Mammary epithelial cell (primary cell): Measurements from ENCODE around the gene SNRK.

ENCODE experiments used
- EZH2 ChIP-seq: IDR thresholded peaks from 2 replicates; pipeline ENCODE4 v1.6.1; 2012; ENCODE audit warnings: low read length, inconsistent platforms, borderline replicate concordance
- TF ChIP-seq, protein P1 (sequence below), 2 donors: IDR thresholded peaks in 1 of 2; conservative IDR thresholded peaks in 1 of 2; 2 replicates each; pipeline ENCODE4 v1.5.1; 2011 to 2012; ENCODE audit warnings: inconsistent platforms in 2 of 2, low read length in 2 of 2, mild to moderate bottlenecking in 2 of 2, control low read depth in 1 of 2, low read depth in 1 of 2; ENCODE audit not compliant: insufficient read depth in 1 of 2; ENCODE audit errors: extremely low read depth in 1 of 2

DNA sequence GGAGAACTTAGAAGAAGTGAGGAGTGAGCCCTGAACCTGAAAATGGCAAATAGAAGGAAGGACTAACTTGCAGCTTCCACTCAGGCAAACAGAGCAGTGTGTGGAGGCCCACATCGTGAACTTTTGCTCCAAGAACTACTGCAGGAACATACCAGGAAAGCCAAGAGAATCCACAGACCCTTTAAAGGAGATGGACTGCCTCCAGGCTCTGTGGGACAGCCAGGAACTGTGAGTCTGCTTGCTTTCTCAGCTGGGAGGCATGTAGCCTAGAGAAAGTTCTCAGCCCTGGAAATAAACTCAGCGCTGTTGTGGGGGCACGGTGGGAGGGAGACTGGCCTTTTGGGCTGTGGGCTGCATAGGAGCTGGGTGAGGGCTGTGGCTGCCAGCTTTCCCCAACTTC lies 93.0 kb downstream of the SNRK start:
- TF ChIP-seq, protein P1, sequence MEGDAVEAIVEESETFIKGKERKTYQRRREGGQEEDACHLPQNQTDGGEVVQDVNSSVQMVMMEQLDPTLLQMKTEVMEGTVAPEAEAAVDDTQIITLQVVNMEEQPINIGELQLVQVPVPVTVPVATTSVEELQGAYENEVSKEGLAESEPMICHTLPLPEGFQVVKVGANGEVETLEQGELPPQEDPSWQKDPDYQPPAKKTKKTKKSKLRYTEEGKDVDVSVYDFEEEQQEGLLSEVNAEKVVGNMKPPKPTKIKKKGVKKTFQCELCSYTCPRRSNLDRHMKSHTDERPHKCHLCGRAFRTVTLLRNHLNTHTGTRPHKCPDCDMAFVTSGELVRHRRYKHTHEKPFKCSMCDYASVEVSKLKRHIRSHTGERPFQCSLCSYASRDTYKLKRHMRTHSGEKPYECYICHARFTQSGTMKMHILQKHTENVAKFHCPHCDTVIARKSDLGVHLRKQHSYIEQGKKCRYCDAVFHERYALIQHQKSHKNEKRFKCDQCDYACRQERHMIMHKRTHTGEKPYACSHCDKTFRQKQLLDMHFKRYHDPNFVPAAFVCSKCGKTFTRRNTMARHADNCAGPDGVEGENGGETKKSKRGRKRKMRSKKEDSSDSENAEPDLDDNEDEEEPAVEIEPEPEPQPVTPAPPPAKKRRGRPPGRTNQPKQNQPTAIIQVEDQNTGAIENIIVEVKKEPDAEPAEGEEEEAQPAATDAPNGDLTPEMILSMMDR (conservative IDR thresholded peaks at IDR 0.05 in 1 of 2, IDR thresholded peaks at IDR 0.05 in 1 of 2; ENCODE audit: extremely low read depth in 1 of 2, insufficient read depth in 1 of 2, low read depth in 1 of 2, low read length in 2 of 2): no peak
- TF ChIP-seq EZH2: no peak
